ENCODE data around the gene TKFC. TPM values are rescaled to one million over a fixed set of nuclear protein-coding genes. Genes with fewer than 3 reads are reported as not detected.

TKFC gene
- total RNA-seq, 3 donors from 2014 or later, result 50.8 to 51.4 (median 51.1) TPM

DNA sequence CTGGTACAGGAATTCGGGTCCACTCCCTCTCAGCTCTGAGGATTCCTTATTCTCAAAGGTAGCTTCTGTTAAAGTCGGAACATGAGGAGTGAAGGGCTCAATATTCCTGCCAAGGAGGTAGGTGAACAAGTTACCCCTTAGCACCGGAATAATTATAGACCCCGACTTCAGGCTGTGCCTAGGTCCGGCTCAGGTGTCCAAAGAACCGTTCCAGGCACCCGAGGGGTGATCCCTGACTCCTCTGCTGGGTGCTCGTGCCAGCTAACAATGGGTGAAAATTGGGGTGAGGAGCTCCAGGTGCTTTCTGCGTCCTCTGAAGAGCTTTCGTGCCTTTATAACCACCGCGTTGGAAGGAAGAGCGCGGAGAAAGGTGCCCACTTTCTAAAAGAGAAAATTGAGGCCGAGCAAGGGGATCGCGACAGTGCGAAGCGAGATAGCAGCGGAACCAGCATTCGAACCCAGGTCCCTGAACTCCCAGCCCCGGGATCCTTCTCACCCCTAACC lies 28.3 kb downstream of the TKFC start:
- H3K27me3 Mint-ChIP-seq (ENCODE audit: low read depth), result no peaks in the 10 kb centered on the region
- H3K9me3 Mint-ChIP-seq, result no peaks in the 10 kb centered on the region
- DNase-seq (no peak), ATAC-seq (peak; percentile 0 to 1)
- peaks cover 41% of the 10 kb centered on the region for H3K4me1 Mint-ChIP-seq (ENCODE audit: low read depth)
- peak overlapping the region; percentile 100 for H3K4me3 Mint-ChIP-seq
- H3K36me3 Mint-ChIP-seq (ENCODE audit: insufficient read depth), result peaks cover 10% of the 10 kb centered on the region

DNA sequence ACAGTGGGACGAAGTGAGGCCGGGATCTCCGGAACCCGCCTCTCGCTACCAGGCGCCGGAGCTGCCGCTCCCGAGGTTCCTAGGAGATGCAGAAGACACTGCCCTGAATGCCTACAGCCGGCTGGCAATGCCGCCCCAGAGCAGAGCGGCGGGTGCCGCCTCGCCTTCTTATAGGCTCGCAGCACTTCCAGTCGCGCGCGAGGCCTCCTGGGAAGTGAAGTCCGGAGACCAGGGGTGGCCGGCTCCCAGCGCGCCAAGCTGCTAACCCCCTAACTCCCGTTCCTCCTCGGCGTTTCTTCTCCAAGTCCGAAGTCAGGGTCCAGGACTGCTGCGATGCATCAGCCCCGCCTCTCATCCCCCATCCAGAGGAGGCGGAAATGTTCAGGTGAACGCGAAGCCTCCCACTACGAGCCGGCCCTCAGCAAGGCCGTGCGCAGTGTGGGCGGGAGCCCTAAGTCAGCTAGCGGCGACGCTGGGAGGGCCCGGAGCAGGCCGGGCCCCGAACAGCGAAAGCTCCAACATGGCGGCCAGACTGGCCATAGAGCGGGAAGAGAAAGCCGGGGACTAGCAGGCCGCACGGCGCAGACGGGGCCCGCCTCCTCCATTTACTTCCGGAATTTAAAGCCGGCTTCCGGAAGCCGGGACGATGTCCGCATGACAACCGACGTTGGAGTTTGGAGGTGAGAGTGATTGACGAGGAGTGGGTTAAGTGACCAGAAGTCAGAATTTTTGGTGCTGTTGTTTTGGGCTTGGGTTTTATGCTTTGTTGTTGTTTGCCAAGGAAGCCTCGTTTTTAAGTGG lies 28.9 kb downstream of the TKFC start, which contains the start of the genes CYB561A3 and TMEM138:
Gene CYB561A3, minus strand, starts transcription at position 142 of the 801 bp plus-strand sequence. CDS start 5,169 bp downstream, outside the sequence.
Gene TMEM138, plus strand, starts transcription at position 634 of the 801 bp plus-strand sequence. CDS start 2,017 bp downstream, outside the sequence.
- H3K36me3 Mint-ChIP-seq (ENCODE audit: insufficient read depth), result peaks cover 8% of the 10 kb centered on the region
- no peaks in the 10 kb centered on the region for H3K9me3 Mint-ChIP-seq
- peak; percentile 81 for DNase-seq
- peak; percentile 96 to 97 for ATAC-seq
- H3K4me1 Mint-ChIP-seq (ENCODE audit: low read depth), result peaks cover 36% of the 10 kb centered on the region
- H3K4me3 Mint-ChIP-seq, result peak within 1 kb of the TSS; percentile 100
- no peaks in the 10 kb centered on the region for H3K27me3 Mint-ChIP-seq (ENCODE audit: low read depth)

DNA sequence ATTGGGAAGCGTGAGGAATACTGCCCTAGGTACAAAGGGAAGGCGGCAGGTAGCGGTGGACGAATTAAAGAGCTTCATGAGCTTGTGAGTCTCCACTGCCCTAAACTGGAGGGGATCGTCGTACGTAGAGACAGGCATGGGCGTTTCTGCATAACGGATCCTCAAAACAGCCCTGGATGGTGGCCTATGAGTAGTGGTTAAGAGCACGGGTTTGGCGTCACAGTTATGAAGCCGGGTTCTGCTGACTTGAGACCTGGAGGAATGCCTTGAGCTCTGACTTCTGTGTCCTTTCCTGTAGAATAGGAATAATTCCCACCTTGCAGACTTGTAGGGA lies 29.5 kb downstream of the TKFC start:
- H3K27me3 Mint-ChIP-seq (ENCODE audit: low read depth), result no peaks in the 10 kb centered on the region

DNA sequence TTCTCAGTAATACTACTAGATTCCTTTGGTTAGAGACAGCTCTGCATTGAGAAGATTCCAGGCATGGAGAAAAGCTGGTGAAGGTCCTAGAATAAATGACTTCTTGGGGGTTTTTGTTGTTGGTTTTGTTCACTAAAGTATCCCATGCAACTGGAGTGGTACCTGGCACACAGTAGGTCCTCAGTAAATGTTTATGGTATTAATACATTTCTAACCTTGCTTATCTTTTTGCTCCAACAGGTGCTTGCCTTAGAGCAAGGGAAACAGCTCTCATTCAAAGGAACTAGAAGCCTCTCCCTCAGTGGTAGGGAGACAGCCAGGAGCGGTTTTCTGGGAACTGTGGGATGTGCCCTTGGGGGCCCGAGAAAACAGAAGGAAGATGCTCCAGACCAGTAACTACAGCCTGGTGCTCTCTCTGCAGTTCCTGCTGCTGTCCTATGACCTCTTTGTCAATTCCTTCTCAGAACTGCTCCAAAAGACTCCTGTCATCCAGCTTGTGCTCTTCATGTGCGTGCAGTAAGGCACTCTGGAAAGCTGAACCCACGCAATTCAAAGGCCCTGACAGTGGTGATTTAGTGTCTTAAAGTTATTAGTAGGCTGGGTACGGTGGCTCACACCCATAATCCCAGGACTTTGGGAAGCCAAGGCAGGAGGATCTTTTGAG lies 31.1 kb downstream of the TKFC start:
- Mint-ChIP-seq H3K27me3 (ENCODE audit: low read depth) (no peaks in the 10 kb centered on the region), H3K4me1 (ENCODE audit: low read depth) (peaks cover 30% of the 10 kb centered on the region), H3K36me3 (ENCODE audit: insufficient read depth) (peaks cover 21% of the 10 kb centered on the region), H3K9me3 (no peaks in the 10 kb centered on the region), H3K4me3 (peak overlapping the region; percentile 100)
- ATAC-seq (no peak), DNase-seq (no peak)

More for the DNA sequence above, 29.5 kb downstream of the TKFC start:
- no peaks in the 10 kb centered on the region for H3K9me3 Mint-ChIP-seq
- peak overlapping the region; percentile 100 for H3K4me3 Mint-ChIP-seq
- DNase-seq (peak; percentile 14), ATAC-seq (peak; percentile 25 to 26)
- peaks cover 35% of the 10 kb centered on the region for H3K4me1 Mint-ChIP-seq (ENCODE audit: low read depth)
- peaks cover 12% of the 10 kb centered on the region for H3K36me3 Mint-ChIP-seq (ENCODE audit: insufficient read depth)

GRCh38 chr11:61367406-61367805 lies 34.4 kb downstream of the TKFC start:
- H3K36me3 Mint-ChIP-seq (ENCODE audit: insufficient read depth), result peaks cover 33% of the 10 kb centered on the region
- no peaks in the 10 kb centered on the region for H3K9me3 Mint-ChIP-seq
- no peak overlapping the region for H3K4me3 Mint-ChIP-seq
- DNase-seq (no peak), ATAC-seq (no peak)
- H3K4me1 Mint-ChIP-seq (ENCODE audit: low read depth), result peaks cover 15% of the 10 kb centered on the region
- no peaks in the 10 kb centered on the region for H3K27me3 Mint-ChIP-seq (ENCODE audit: low read depth)

GRCh38 chr11:61368646-61369045 lies 35.6 kb downstream of the TKFC start:
- Mint-ChIP-seq H3K4me1 (ENCODE audit: low read depth) (peaks cover 4% of the 10 kb centered on the region), H3K9me3 (no peaks in the 10 kb centered on the region), H3K4me3 (no peak overlapping the region), H3K36me3 (ENCODE audit: insufficient read depth) (peaks cover 31% of the 10 kb centered on the region), H3K27me3 (ENCODE audit: low read depth) (no peaks in the 10 kb centered on the region)
- DNase-seq, result no peak
- no peak for ATAC-seq

DNA sequence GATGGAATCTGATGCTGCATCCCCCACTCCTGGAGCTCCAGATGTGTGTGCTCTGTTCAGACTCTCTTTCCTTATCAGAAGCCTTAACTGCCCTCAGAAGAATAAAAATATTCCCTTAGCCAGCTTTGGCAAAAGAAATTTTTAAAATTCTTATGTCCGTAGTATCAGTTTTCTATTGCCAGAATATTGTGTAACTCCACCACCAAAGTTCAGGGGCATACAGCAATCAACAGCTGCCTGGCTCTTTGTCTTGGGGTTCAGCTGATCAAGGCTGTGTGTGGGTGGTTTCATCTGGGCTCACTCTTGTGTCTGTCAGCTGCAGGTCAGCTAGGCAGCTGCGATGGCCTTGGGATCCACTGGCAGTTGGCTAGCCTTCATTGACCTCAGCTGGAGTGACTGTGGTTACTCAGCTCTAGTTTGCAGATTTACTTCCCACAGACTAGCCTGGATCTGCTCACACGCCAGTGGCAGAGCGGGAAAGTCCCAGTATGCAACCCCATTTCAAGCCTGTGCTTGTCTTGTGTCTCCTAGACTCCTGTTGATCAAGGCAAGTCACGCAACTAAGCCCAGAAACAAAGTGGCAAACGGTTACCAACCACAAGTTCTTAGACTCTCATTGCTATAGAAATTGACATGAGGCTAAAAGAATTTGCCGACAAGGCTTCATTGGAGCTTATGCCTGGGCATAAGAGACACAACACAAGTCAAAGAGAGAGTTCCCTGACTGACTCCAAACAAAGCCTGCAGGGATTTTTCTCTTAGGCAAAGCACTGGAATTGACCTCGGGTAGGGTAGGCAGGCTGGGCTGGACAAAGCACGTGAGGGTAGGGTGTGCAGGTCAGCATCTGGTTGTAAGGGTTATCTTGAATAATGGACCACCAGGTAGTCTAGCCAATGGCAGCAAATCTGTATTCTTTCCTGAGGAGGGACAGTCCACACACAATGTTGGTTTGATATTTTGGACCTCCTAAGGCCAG lies 36.6 kb downstream of the TKFC start:
- Mint-ChIP-seq H3K4me1 (ENCODE audit: low read depth) (no peaks in the 10 kb centered on the region), H3K27me3 (ENCODE audit: low read depth) (no peaks in the 10 kb centered on the region), H3K9me3 (no peaks in the 10 kb centered on the region), H3K4me3 (no peak overlapping the region), H3K36me3 (ENCODE audit: insufficient read depth) (peaks cover 27% of the 10 kb centered on the region)
- ATAC-seq (no peak), DNase-seq (no peak)

DNA sequence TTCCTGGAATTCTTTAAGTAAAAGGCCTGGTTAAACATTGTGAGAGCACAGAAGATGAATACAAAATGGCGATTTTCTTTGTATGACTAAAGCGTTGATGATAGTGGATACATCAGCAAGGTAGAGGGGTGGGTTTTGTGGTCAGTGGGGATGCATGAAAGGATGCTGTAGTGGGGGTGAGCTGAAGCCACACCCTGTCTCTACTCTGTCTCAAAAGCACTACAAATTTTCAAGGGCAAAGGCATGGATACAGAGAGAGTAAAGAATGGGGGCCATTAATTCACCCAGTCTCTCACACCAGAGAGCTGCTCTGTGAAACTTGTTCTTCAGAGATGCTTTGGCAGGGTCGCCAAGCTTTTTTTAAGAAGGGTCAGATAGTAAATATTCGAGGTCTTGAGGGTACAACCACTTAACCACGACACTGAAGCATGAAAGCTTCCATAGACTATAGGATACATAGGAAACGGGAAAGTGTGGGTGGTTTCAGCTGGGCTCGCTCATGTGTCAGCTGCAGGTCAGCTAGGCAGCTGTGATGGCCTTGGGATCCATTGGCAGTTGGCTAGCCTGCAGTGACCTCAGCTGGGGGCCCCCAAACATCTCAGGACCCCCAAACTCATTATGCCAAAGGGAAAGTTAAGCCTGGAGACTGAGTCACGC lies 37.4 kb downstream of the TKFC start:
- DNase-seq, result no peak
- Mint-ChIP-seq H3K36me3 (ENCODE audit: insufficient read depth) (peaks cover 29% of the 10 kb centered on the region), H3K4me1 (ENCODE audit: low read depth) (no peaks in the 10 kb centered on the region), H3K27me3 (ENCODE audit: low read depth) (no peaks in the 10 kb centered on the region), H3K4me3 (no peak overlapping the region), H3K9me3 (no peaks in the 10 kb centered on the region)
- ATAC-seq, result no peak

DNA sequence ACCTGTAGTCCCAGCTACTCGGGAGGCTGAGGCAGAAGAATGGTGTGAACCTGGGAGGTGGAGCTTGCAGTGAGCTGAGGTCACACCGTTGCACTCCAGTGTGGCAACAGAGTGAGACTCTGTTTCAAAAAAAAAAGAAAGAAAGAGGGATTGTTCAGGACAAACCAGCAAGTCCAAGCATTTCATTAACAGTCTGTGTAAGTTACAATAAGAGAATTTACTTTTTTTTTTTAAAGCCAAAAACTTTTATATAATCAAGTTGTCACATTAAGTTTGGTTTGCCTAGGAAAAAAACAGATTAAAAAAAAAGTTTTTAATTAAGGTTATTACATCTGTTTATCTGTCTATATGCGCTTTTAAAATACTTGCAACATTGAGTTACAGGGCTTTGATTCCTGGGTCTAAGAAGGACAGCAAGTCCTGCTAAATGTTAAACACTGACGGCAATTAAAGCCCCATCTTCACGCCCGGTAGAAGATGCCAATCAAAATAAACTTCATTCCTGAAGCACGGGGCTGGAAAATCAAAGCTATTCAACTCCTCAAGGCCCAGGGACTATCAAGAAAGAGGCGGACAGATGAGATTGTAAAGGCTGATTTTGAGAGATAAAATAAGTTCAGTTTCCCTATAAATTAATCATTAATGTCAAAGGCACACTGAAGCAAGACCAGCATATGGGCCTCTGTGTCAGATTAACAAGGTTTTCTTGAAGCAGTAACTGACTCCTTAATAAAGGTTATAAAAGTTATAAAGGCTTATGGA lies 39.8 kb downstream of the TKFC start:
- H3K4me3 Mint-ChIP-seq, result no peak overlapping the region
- H3K4me1 Mint-ChIP-seq (ENCODE audit: low read depth), result no peaks in the 10 kb centered on the region
- H3K27me3 Mint-ChIP-seq (ENCODE audit: low read depth), result no peaks in the 10 kb centered on the region
- H3K9me3 Mint-ChIP-seq, result no peaks in the 10 kb centered on the region
- DNase-seq (no peak), ATAC-seq (no peak)
- peaks cover 30% of the 10 kb centered on the region for H3K36me3 Mint-ChIP-seq (ENCODE audit: insufficient read depth)

GRCh38 chr11:61375761-61376108 lies 42.7 kb downstream of the TKFC start:
- peaks cover 18% of the 10 kb centered on the region for H3K36me3 Mint-ChIP-seq (ENCODE audit: insufficient read depth)
- H3K4me3 Mint-ChIP-seq, result no peak overlapping the region
- no peaks in the 10 kb centered on the region for H3K9me3 Mint-ChIP-seq
- H3K27me3 Mint-ChIP-seq (ENCODE audit: low read depth), result no peaks in the 10 kb centered on the region
- H3K4me1 Mint-ChIP-seq (ENCODE audit: low read depth), result no peaks in the 10 kb centered on the region
- no peak for ATAC-seq
- DNase-seq, result no peak

GRCh38 chr11:61377461-61378160 lies 44.6 kb downstream of the TKFC start:
- ATAC-seq, result no peak
- Mint-ChIP-seq H3K9me3 (no peaks in the 10 kb centered on the region), H3K4me3 (no peak overlapping the region), H3K36me3 (ENCODE audit: insufficient read depth) (peaks cover 12% of the 10 kb centered on the region), H3K4me1 (ENCODE audit: low read depth) (no peaks in the 10 kb centered on the region), H3K27me3 (ENCODE audit: low read depth) (no peaks in the 10 kb centered on the region)
- no peak for DNase-seq

GRCh38 chr11:61378713-61379313 lies 45.8 kb downstream of the TKFC start:
- Mint-ChIP-seq H3K36me3 (ENCODE audit: insufficient read depth) (peaks cover 12% of the 10 kb centered on the region), H3K4me1 (ENCODE audit: low read depth) (no peaks in the 10 kb centered on the region), H3K27me3 (ENCODE audit: low read depth) (no peaks in the 10 kb centered on the region), H3K4me3 (no peak overlapping the region), H3K9me3 (no peaks in the 10 kb centered on the region)
- ATAC-seq (no peak), DNase-seq (no peak)

Data from activated T-cell treated with anti-CD3 and anti-CD28 coated beads, Interleukin-2, amount 50 U/mL, for 4 hours (primary cell).